ENCODE data around the gene JAM2. TPM values are rescaled to one million over a fixed set of nuclear protein-coding genes. Genes with fewer than 3 reads are reported as not detected.
A peak's percentile ranks its signal among the peaks of the same experiment; 100 is the strongest.

Gene JAM2
- polyA plus RNA-seq, 1 donor from 2014 or later, result 1.1 TPM

GRCh38 chr21:25637851-25638659, 1.0 kb upstream of the JAM2 start:
- Histone ChIP-seq H3K9me2 (ENCODE audit: insufficient read depth, low read length) (no peaks in the 10 kb centered on the region), H3K27me3 (ENCODE audit: insufficient read depth, low read depth, low read length) (no peaks in the 10 kb centered on the region), H3K79me2 (replicated peaks; ENCODE audit: insufficient read depth, low read length) (no peaks in the 10 kb centered on the region), H3F3A (ENCODE audit: insufficient read depth, low read length, poor library complexity, severe bottlenecking) (peaks cover 3% of the 10 kb centered on the region), H3K27ac (ENCODE audit: low read length) (no peak overlapping the region), H3K36me3 (ENCODE audit: insufficient read depth, low read length) (no peaks in the 10 kb centered on the region), H3K9me3 (ENCODE audit: low read length) (no peaks in the 10 kb centered on the region), H2AFZ (ENCODE audit: low read depth, low read length) (no peak overlapping the region), H3K4me2 (ENCODE audit: low read length) (peak overlapping the region; percentile 74), H3K4me3 (ENCODE audit: low read length) (peak overlapping the region; percentile 89), H4K20me1 (ENCODE audit: insufficient read depth) (no peaks in the 10 kb centered on the region), H3K9ac (ENCODE audit: low read length) (no peak overlapping the region)
- TF ChIP-seq EZH2 (IDR thresholded peaks at IDR 0.05; ENCODE audit: borderline replicate concordance, insufficient read depth, low read length, poor library complexity, severe bottlenecking) (no peak), REST (IDR thresholded peaks at IDR 0.05; ENCODE audit: borderline replicate concordance) (no peak), POLR2AphosphoS5 (IDR thresholded peaks at IDR 0.05) (no peak), TAF1 (IDR thresholded peaks at IDR 0.05; ENCODE audit: low read depth) (no peak), EP300 (conservative IDR thresholded peaks at IDR 0.05; ENCODE audit: poor library complexity, severe bottlenecking) (no peak), MXI1 (conservative IDR thresholded peaks at IDR 0.05; ENCODE audit: poor library complexity, severe bottlenecking) (no peak), SMC3 (conservative IDR thresholded peaks at IDR 0.05; ENCODE audit: poor library complexity) (no peak), CTCF (IDR thresholded peaks at IDR 0.05; ENCODE audit: poor library complexity, severe bottlenecking) (no peak), RAD21 (conservative IDR thresholded peaks at IDR 0.05) (no peak)

GRCh38 chr21:25639551-25640201, 618 bp downstream of the JAM2 start:
- Histone ChIP-seq H3K9me2 (ENCODE audit: insufficient read depth, low read length) (no peaks in the 10 kb centered on the region), H3K27ac (ENCODE audit: low read length) (peak overlapping the region; percentile 44), H3K4me2 (ENCODE audit: low read length) (peak overlapping the region; percentile 74), H3K4me3 (ENCODE audit: low read length) (peak overlapping the region; percentile 89), H3F3A (ENCODE audit: insufficient read depth, low read length, poor library complexity, severe bottlenecking) (peaks cover 3% of the 10 kb centered on the region), H2AFZ (ENCODE audit: low read depth, low read length) (peak overlapping the region; percentile 73), H3K79me2 (replicated peaks; ENCODE audit: insufficient read depth, low read length) (no peaks in the 10 kb centered on the region), H3K27me3 (ENCODE audit: insufficient read depth, low read depth, low read length) (no peaks in the 10 kb centered on the region), H3K9ac (ENCODE audit: low read length) (peak overlapping the region; percentile 78), H3K36me3 (ENCODE audit: insufficient read depth, low read length) (no peaks in the 10 kb centered on the region), H3K9me3 (ENCODE audit: low read length) (no peaks in the 10 kb centered on the region), H4K20me1 (ENCODE audit: insufficient read depth) (no peaks in the 10 kb centered on the region)
- peak; percentile 10 for TF ChIP-seq EP300 (conservative IDR thresholded peaks at IDR 0.05; ENCODE audit: poor library complexity, severe bottlenecking)
- TF ChIP-seq MXI1 (conservative IDR thresholded peaks at IDR 0.05; ENCODE audit: poor library complexity, severe bottlenecking), result no peak
- TF ChIP-seq EZH2 (IDR thresholded peaks at IDR 0.05; ENCODE audit: borderline replicate concordance, insufficient read depth, low read length, poor library complexity, severe bottlenecking), result no peak
- TF ChIP-seq POLR2AphosphoS5 (IDR thresholded peaks at IDR 0.05), result peak; percentile 37
- TF ChIP-seq REST (IDR thresholded peaks at IDR 0.05; ENCODE audit: borderline replicate concordance), result no peak
- TF ChIP-seq SMC3 (conservative IDR thresholded peaks at IDR 0.05; ENCODE audit: poor library complexity), result peak; percentile 68
- peak; percentile 49 for TF ChIP-seq RAD21 (conservative IDR thresholded peaks at IDR 0.05)
- TF ChIP-seq TAF1 (IDR thresholded peaks at IDR 0.05; ENCODE audit: low read depth), result no peak
- peak; percentile 81 for TF ChIP-seq CTCF (IDR thresholded peaks at IDR 0.05; ENCODE audit: poor library complexity, severe bottlenecking)
